Measurements from ENCODE around the gene OMA1.
"Not testable (repeated sequence)": the region's sequence is repeated elsewhere in the genome, so short reads cannot be mapped to it uniquely, and the experiment has no call there.

Gene OMA1

DNA sequence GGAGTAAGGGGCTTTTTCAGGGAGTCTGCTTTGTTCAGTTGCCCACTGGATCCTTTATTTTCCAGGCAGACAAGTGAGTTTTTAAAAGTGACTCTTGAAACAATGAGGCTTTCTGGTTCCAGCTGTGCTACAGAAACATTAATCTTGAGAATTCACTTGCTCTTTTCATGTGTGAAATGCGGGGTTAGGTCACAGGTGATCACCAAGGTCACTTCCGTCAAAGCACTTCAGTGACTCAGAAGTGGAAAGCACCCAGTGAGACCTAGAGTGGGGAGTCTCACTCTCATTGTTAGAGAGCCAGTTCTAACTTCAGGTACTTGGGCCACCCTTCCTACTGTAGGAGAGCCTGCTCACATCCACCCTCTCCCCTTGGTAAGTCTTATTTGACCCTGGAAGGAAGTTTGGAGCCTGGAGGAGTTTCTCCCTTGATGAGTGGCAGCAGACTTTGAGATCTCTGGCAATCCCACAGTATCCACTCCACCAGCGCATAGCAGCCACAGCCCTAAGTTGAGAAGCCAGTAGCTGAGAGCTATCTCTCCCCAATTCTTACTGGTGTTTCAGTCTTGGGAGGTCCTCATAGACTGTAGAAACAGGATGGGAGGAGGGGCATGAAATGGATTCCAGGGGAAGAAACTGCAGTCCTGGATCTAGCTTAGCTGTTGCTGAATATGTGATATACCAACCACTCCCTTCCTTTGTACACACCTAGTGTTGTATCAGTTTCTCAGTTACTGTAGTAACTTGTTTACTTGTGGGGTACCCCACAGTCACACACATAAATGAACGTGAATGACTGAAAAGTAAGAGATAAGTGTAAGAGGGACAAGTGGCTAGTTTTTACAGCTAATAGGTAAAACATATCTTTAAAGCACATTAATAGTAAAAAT lies 27.4 kb upstream of the OMA1 start:
- Histone ChIP-seq H3K27me3 (ENCODE audit: insufficient read depth, low read length) (peaks cover 48% of the 10 kb centered on the region), H3K9me3 (ENCODE audit: insufficient read depth, low read depth, low read length) (no peaks in the 10 kb centered on the region), H3K4me1 (ENCODE audit: insufficient read depth, low read length) (peaks cover 10% of the 10 kb centered on the region; the same call in 1 of the 2 replicates), H3K36me3 (ENCODE audit: insufficient read depth, low read length) (no peaks in the 10 kb centered on the region), H3K4me3 (ENCODE audit: low read length) (no peak overlapping the region), H3K9ac (ENCODE audit: low read depth, low read length) (no peak overlapping the region), H3K27ac (ENCODE audit: low read depth, low read length) (no peak overlapping the region)
- WGBS, result 68% methylated on average over 3 of the region's 4 CpGs

DNA sequence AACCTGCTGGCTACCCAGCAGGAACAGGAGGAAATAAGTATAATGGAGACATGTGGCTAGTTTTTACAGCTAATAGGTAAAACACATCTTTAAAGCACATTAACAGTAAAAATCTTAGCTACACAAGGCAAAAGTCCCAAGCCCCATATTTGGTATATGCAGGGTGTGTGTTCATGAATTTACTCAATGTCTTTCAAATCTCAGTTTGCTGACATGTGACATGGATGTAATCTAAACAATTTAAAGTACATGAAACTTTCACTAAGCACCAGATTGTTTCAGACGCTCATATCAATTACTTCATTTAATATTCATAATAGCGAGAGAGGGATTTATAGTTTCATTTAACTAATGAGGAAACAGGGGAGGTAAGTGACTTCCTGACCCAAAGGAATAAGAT lies 26.6 kb upstream of the OMA1 start:
- H3K27ac ChIP-seq (ENCODE audit: low read depth, low read length), result no peak overlapping the region
- no peak overlapping the region for H3K4me3 ChIP-seq (ENCODE audit: low read length)
- H3K9ac ChIP-seq (ENCODE audit: low read depth, low read length), result no peak overlapping the region
- WGBS, result 100% methylated on average over 1 of the region's 2 CpGs
- peaks cover 45% of the 10 kb centered on the region for H3K27me3 ChIP-seq (ENCODE audit: insufficient read depth, low read length)
- peaks cover 17% of the 10 kb centered on the region; the same call in 1 of the 2 replicates for H3K4me1 ChIP-seq (ENCODE audit: insufficient read depth, low read length)
- no peaks in the 10 kb centered on the region for H3K36me3 ChIP-seq (ENCODE audit: insufficient read depth, low read length)
- H3K9me3 ChIP-seq (ENCODE audit: insufficient read depth, low read depth, low read length), result no peaks in the 10 kb centered on the region

GRCh38 chr1:58572690-58573089 lies 26.2 kb upstream of the OMA1 start:
- Histone ChIP-seq H3K27me3 (ENCODE audit: insufficient read depth, low read length) (peaks cover 40% of the 10 kb centered on the region), H3K9ac (ENCODE audit: low read depth, low read length) (no peak overlapping the region), H3K9me3 (ENCODE audit: insufficient read depth, low read depth, low read length) (no peaks in the 10 kb centered on the region), H3K4me1 (ENCODE audit: insufficient read depth, low read length) (peaks cover 20% of the 10 kb centered on the region; the same call in 1 of the 2 replicates), H3K27ac (ENCODE audit: low read depth, low read length) (no peak overlapping the region), H3K4me3 (ENCODE audit: low read length) (no peak overlapping the region), H3K36me3 (ENCODE audit: insufficient read depth, low read length) (no peaks in the 10 kb centered on the region)
- 67% methylated on average over 2 of the region's 2 CpGs for WGBS

DNA sequence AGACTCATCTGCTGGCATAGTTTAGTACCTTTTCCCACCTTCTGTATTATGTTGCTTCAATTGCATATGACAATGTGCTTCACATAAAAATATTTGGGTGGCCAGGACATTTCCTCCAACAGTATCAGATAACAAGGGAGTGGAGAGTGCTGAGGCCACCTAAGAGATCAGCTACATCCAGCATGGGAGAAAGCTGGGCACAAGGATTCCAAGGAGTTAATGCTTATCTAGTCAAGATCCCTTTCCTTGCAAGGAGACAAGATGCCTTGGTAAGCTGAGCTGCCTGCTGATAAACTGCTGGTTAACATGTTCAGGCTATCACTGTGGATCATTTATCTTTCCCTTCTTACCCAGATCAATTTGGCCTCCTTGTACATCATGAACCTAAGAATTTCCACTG lies 25.1 kb upstream of the OMA1 start:
- H3K27ac ChIP-seq (ENCODE audit: low read depth, low read length), result no peak overlapping the region
- no peaks in the 10 kb centered on the region for H3K9me3 ChIP-seq (ENCODE audit: insufficient read depth, low read depth, low read length)
- H3K4me3 ChIP-seq (ENCODE audit: low read length), result no peak overlapping the region
- H3K36me3 ChIP-seq (ENCODE audit: insufficient read depth, low read length), result no peaks in the 10 kb centered on the region
- H3K4me1 ChIP-seq (ENCODE audit: insufficient read depth, low read length), result peaks cover 20% of the 10 kb centered on the region; the same call in 1 of the 2 replicates
- peaks cover 29% of the 10 kb centered on the region for H3K27me3 ChIP-seq (ENCODE audit: insufficient read depth, low read length)
- H3K9ac ChIP-seq (ENCODE audit: low read depth, low read length), result no peak overlapping the region

- Histone ChIP-seq H3K27me3 (ENCODE audit: insufficient read depth, low read length) (peaks cover 21% of the 10 kb centered on the region), H3K9ac (ENCODE audit: low read depth, low read length) (no peak overlapping the region), H3K36me3 (ENCODE audit: insufficient read depth, low read length) (no peaks in the 10 kb centered on the region), H3K9me3 (ENCODE audit: insufficient read depth, low read depth, low read length) (no peaks in the 10 kb centered on the region), H3K4me3 (ENCODE audit: low read length) (no peak overlapping the region), H3K4me1 (ENCODE audit: insufficient read depth, low read length) (peaks cover 28% of the 10 kb centered on the region; the same call in 1 of the 2 replicates), H3K27ac (ENCODE audit: low read depth, low read length) (no peak overlapping the region)
- WGBS, result 93% methylated on average over 2 of the region's 2 CpGs
These were observed 24.3 kb upstream of the OMA1 start for GRCh38 chr1:58570817-58571216.

GRCh38 chr1:58570094-58570493 lies 23.6 kb upstream of the OMA1 start:
- H3K4me3 ChIP-seq (ENCODE audit: low read length), result no peak overlapping the region
- H3K4me1 ChIP-seq (ENCODE audit: insufficient read depth, low read length), result peaks cover 32% of the 10 kb centered on the region; the same call in 1 of the 2 replicates
- H3K27ac ChIP-seq (ENCODE audit: low read depth, low read length), result no peak overlapping the region
- no peaks in the 10 kb centered on the region for H3K36me3 ChIP-seq (ENCODE audit: insufficient read depth, low read length)
- peaks cover 14% of the 10 kb centered on the region for H3K27me3 ChIP-seq (ENCODE audit: insufficient read depth, low read length)
- H3K9me3 ChIP-seq (ENCODE audit: insufficient read depth, low read depth, low read length), result no peaks in the 10 kb centered on the region
- H3K9ac ChIP-seq (ENCODE audit: low read depth, low read length), result no peak overlapping the region

DNA sequence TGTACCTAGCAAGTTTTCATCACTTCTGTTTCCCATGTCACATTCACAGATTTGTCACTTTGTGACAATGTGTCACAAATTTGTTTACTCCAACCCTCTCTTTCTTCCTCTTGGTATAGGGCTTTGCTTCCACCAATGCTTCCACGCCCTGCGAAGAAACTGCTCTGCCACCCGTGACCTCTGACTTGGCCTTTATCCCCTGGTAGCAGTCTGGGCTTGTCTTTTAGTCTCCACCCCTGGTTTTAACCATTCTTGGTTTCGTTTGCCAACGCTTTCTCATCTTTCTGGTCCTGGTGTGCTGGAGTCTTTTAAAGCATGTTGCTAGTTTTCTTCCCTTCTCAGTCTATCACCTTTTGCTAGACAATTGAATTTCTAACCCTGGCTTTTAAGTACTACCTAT lies 22.4 kb upstream of the OMA1 start:
- no peaks in the 10 kb centered on the region for H3K36me3 ChIP-seq (ENCODE audit: insufficient read depth, low read length)
- no peak overlapping the region for H3K27ac ChIP-seq (ENCODE audit: low read depth, low read length)
- no peak overlapping the region for H3K9ac ChIP-seq (ENCODE audit: low read depth, low read length)
- H3K4me3 ChIP-seq (ENCODE audit: low read length), result no peak overlapping the region
- H3K9me3 ChIP-seq (ENCODE audit: insufficient read depth, low read depth, low read length), result no peaks in the 10 kb centered on the region
- peaks cover 2% of the 10 kb centered on the region; the same call in 1 of the 2 replicates for H3K27me3 ChIP-seq (ENCODE audit: insufficient read depth, low read length)
- peaks cover 32% of the 10 kb centered on the region; the same call in 1 of the 2 replicates for H3K4me1 ChIP-seq (ENCODE audit: insufficient read depth, low read length)
- 91% methylated on average over 5 of the region's 5 CpGs for WGBS

- Histone ChIP-seq H3K9ac (ENCODE audit: low read depth, low read length) (no peak overlapping the region), H3K4me3 (ENCODE audit: low read length) (no peak overlapping the region), H3K9me3 (ENCODE audit: insufficient read depth, low read depth, low read length) (no peaks in the 10 kb centered on the region), H3K27ac (ENCODE audit: low read depth, low read length) (no peak overlapping the region), H3K27me3 (ENCODE audit: insufficient read depth, low read length) (no peaks in the 10 kb centered on the region), H3K36me3 (ENCODE audit: insufficient read depth, low read length) (no peaks in the 10 kb centered on the region), H3K4me1 (ENCODE audit: insufficient read depth, low read length) (peaks cover 27% of the 10 kb centered on the region; the same call in 1 of the 2 replicates)
- 81% methylated on average over 4 of the region's 4 CpGs for WGBS
These were observed 21.8 kb upstream of the OMA1 start for GRCh38 chr1:58568271-58568860.

DNA sequence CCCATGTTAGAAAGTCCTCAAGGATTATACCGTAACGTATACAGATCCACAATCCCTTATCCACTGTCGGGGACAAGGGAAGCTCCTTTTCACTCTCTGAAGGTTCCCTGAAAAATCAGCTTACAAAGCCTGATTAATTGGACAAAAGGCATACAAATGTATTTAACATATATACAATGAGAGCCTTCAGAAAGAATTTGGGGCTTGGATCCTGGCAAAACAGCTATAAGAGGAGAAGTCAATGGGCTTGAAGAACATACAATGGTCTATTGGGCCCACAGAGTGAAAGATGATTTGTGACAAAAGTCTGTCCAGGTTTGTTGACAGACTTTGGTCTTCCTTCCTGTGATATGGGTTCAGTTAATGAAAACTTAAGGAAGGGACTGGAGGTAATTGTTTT lies 19.8 kb upstream of the OMA1 start:
- Histone ChIP-seq H3K27me3 (ENCODE audit: insufficient read depth, low read length) (no peaks in the 10 kb centered on the region), H3K4me1 (ENCODE audit: insufficient read depth, low read length) (peaks cover 23% of the 10 kb centered on the region; the same call in 1 of the 2 replicates), H3K9me3 (ENCODE audit: insufficient read depth, low read depth, low read length) (no peaks in the 10 kb centered on the region), H3K36me3 (ENCODE audit: insufficient read depth, low read length) (no peaks in the 10 kb centered on the region), H3K9ac (ENCODE audit: low read depth, low read length) (no peak overlapping the region), H3K4me3 (ENCODE audit: low read length) (no peak overlapping the region), H3K27ac (ENCODE audit: low read depth, low read length) (no peak overlapping the region)
- WGBS, result 68% methylated on average over 3 of the region's 3 CpGs

- not testable (repeated sequence) for H3K9ac ChIP-seq (ENCODE audit: low read depth, low read length); H3K9me3 ChIP-seq (ENCODE audit: insufficient read depth, low read depth, low read length); H3K4me3 ChIP-seq (ENCODE audit: low read length); H3K27me3 ChIP-seq (ENCODE audit: insufficient read depth, low read length); H3K36me3 ChIP-seq (ENCODE audit: insufficient read depth, low read length); H3K27ac ChIP-seq (ENCODE audit: low read depth, low read length)
- WGBS, result 83% methylated on average over 1 of the region's 1 CpG
- H3K4me1 ChIP-seq (ENCODE audit: insufficient read depth, low read length), result peaks cover 21% of the 10 kb centered on the region; the same call in 1 of the 2 replicates
These were observed 17.2 kb upstream of the OMA1 start for GRCh38 chr1:58563715-58564114.

DNA sequence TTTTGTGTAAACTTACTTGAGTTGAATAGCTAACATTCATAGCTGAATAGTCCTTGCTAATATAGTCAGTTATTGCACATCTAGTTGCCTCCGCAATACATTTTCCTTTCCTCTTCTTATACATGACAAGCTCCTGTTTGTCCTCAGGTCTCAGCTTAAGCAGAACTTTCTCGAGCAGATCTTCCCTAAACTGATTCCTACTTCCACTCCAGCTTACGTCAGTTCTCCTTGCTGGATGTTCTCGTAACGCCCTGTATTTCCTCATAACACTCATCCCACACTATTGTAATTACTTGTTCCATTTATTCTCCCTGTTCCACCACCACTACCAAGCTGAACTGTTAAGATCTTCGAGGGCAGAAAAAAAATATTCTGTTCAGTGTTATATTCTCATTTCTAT lies 15.1 kb upstream of the OMA1 start:
- no peaks in the 10 kb centered on the region for H3K36me3 ChIP-seq (ENCODE audit: insufficient read depth, low read length)
- 0 out of 2 replicates have a peak, but pooled peaks cover 12% of the 10 kb centered on the region for H3K4me1 ChIP-seq (ENCODE audit: insufficient read depth, low read length)
- no peak overlapping the region for H3K9ac ChIP-seq (ENCODE audit: low read depth, low read length)
- H3K9me3 ChIP-seq (ENCODE audit: insufficient read depth, low read depth, low read length), result 0 out of 2 replicates have a peak, but pooled peaks cover 3% of the 10 kb centered on the region
- no peaks in the 10 kb centered on the region for H3K27me3 ChIP-seq (ENCODE audit: insufficient read depth, low read length)
- 84% methylated on average over 6 of the region's 6 CpGs for WGBS
- H3K27ac ChIP-seq (ENCODE audit: low read depth, low read length), result no peak overlapping the region
- H3K4me3 ChIP-seq (ENCODE audit: low read length), result no peak overlapping the region

Data from HUES64 (cell line).